ENCODE data around the gene PPP6R3. TPM values are rescaled to one million over a fixed set of nuclear protein-coding genes. Genes with fewer than 3 reads are reported as not detected.

PPP6R3 gene
- total RNA-seq, 2 donors from 2014 or later: 118 to 136 TPM

GRCh38 chr11:68480852-68481510 is 20.4 kb downstream of the PPP6R3 start:
- peaks cover 15% of the 10 kb centered on the region for H3K9me3 Mint-ChIP-seq
- peaks cover 45% of the 10 kb centered on the region for H3K36me3 Mint-ChIP-seq (ENCODE audit: low read depth)
- Histone ChIP-seq H3K36me3 (ENCODE audit: control insufficient read depth, insufficient read depth, low read length) (peaks cover 38% of the 10 kb centered on the region), H3K4me3 (ENCODE audit: low read length) (no peak overlapping the region), H3K9me3 (ENCODE audit: control insufficient read depth, low read length) (peaks cover 31% of the 10 kb centered on the region), H3K27me3 (ENCODE audit: control insufficient read depth, insufficient read depth, low read length, poor library complexity, severe bottlenecking) (no peaks in the 10 kb centered on the region), H3K9ac (ENCODE audit: extremely low read depth, low read length, poor library complexity, severe bottlenecking) (no peak overlapping the region), H3K4me1 (ENCODE audit: control insufficient read depth, insufficient read depth, low read length) (no peaks in the 10 kb centered on the region), H3K27ac (ENCODE audit: low read depth, low read length) (no peak overlapping the region)
- H3K27ac Mint-ChIP-seq: no peak overlapping the region
- no peak overlapping the region for H3K4me3 Mint-ChIP-seq
- H3K27me3 Mint-ChIP-seq (ENCODE audit: insufficient read depth): no peaks in the 10 kb centered on the region
- WGBS, 2 experiments (ENCODE audit: insufficient coverage in 1 of 2, insufficient read length in 1 of 2): 93 to 100% methylated on average over 2 of the region's 3 CpGs
- no peak for TF ChIP-seq CTCF (conservative IDR thresholded peaks at IDR 0.05)
- peaks cover 12% of the 10 kb centered on the region for H3K4me1 Mint-ChIP-seq
- no peak for DNase-seq

GRCh38 chr11:68481579-68482240 is 21.2 kb downstream of the PPP6R3 start:
- Mint-ChIP-seq H3K4me1 (peaks cover 12% of the 10 kb centered on the region), H3K27me3 (ENCODE audit: insufficient read depth) (no peaks in the 10 kb centered on the region), H3K9me3 (peaks cover 13% of the 10 kb centered on the region), H3K36me3 (ENCODE audit: low read depth) (peaks cover 46% of the 10 kb centered on the region), H3K4me3 (no peak overlapping the region), H3K27ac (peak overlapping the region; percentile 56)
- TF ChIP-seq CTCF (conservative IDR thresholded peaks at IDR 0.05): no peak
- H3K36me3 ChIP-seq (ENCODE audit: control insufficient read depth, insufficient read depth, low read length): peaks cover 36% of the 10 kb centered on the region
- DNase-seq: no peak
- H3K9me3 ChIP-seq (ENCODE audit: control insufficient read depth, low read length): peaks cover 27% of the 10 kb centered on the region
- H3K27ac ChIP-seq (ENCODE audit: low read depth, low read length): no peak overlapping the region
- H3K4me3 ChIP-seq (ENCODE audit: low read length): no peak overlapping the region
- no peaks in the 10 kb centered on the region for H3K27me3 ChIP-seq (ENCODE audit: control insufficient read depth, insufficient read depth, low read length, poor library complexity, severe bottlenecking)
- no peaks in the 10 kb centered on the region for H3K4me1 ChIP-seq (ENCODE audit: control insufficient read depth, insufficient read depth, low read length)
- WGBS, 2 experiments (ENCODE audit: insufficient coverage in 1 of 2, insufficient read length in 1 of 2): 96% methylated on average over 4 to 6 of the region's 6 CpGs
- H3K9ac ChIP-seq (ENCODE audit: extremely low read depth, low read length, poor library complexity, severe bottlenecking): no peak overlapping the region

- no peak for DNase-seq
- Histone ChIP-seq H3K36me3 (ENCODE audit: control insufficient read depth, insufficient read depth, low read length) (peaks cover 12% of the 10 kb centered on the region), H3K9me3 (ENCODE audit: control insufficient read depth, low read length) (no peaks in the 10 kb centered on the region), H3K9ac (ENCODE audit: extremely low read depth, low read length, poor library complexity, severe bottlenecking) (no peak overlapping the region), H3K4me3 (ENCODE audit: low read length) (no peak overlapping the region), H3K4me1 (ENCODE audit: control insufficient read depth, insufficient read depth, low read length) (peaks cover 5% of the 10 kb centered on the region), H3K27me3 (ENCODE audit: control insufficient read depth, insufficient read depth, low read length, poor library complexity, severe bottlenecking) (no peaks in the 10 kb centered on the region), H3K27ac (ENCODE audit: low read depth, low read length) (no peak overlapping the region)
- peaks cover 24% of the 10 kb centered on the region for H3K36me3 Mint-ChIP-seq (ENCODE audit: low read depth)
- H3K4me3 Mint-ChIP-seq: no peak overlapping the region
- 89 to 100% methylated on average over 1 of the region's 1 CpG for WGBS, 2 experiments (ENCODE audit: insufficient coverage in 1 of 2, insufficient read length in 1 of 2)
- no peaks in the 10 kb centered on the region for H3K27me3 Mint-ChIP-seq (ENCODE audit: insufficient read depth)
- no peak for TF ChIP-seq CTCF (conservative IDR thresholded peaks at IDR 0.05)
- peaks cover 6% of the 10 kb centered on the region for H3K4me1 Mint-ChIP-seq
- peaks cover 2% of the 10 kb centered on the region for H3K9me3 Mint-ChIP-seq
- H3K27ac Mint-ChIP-seq: no peak overlapping the region
Measured at GRCh38 chr11:68488623-68489022, 28.1 kb downstream of the PPP6R3 start.
